ENCODE results near the gene STK38.
"Not testable (repeated sequence)": the region's sequence is repeated elsewhere in the genome, so short reads cannot be mapped to it uniquely, and the experiment has no call there.

STK38 gene

DNA sequence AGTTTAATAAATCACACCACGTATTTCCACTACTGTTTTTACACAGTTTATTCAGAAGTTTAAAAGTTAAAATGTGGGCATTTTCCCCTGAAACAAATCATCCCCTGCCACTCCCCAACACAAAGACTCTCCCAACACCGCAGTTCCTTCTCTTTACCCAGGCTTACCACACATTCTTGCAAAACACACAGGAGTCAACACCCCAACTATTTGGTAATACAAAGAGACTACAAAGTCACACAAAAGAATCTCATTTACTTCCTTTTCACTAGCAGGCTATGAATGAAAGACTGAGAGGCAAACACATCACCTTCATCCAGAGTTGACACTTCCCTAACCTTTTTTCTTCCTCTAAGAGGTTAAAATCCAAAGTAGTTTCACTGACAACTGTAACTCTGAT is 53.4 kb downstream of the STK38 start:
- Histone ChIP-seq H3K9me3 (replicated peaks; ENCODE audit: low read length) (no peaks in the 10 kb centered on the region), H3K27me3 (ENCODE audit: control insufficient read depth, insufficient read depth, low read length) (no peaks in the 10 kb centered on the region), H3K36me3 (ENCODE audit: insufficient read depth, low read length) (peaks cover 56% of the 10 kb centered on the region), H3K9ac (ENCODE audit: low read depth, low read length) (no peak overlapping the region), H3K4me3 (ENCODE audit: low read length) (no peak overlapping the region), H3K4me1 (ENCODE audit: control insufficient read depth, insufficient read depth, low read length) (no peaks in the 10 kb centered on the region), H3K4me2 (ENCODE audit: low read length) (no peak overlapping the region)

DNA sequence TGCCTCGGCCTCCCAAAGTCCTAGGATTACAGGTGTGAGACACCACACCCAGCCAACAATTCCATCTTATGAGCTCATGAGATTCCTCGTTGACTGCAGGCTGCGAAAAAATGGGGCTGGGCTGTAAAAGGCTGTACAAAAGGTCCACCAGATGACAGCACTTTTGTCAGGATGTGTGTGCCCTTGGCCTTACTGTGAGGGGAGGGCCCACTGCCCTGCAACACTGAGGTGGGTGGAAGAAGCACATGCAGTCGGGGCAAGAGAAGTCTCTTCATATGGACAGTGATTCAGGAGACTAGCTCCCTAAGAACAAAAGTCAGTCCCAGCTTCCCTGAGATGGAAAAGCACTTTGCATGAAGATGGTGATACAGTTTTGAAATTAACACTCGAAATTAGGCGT is 54.0 kb downstream of the STK38 start:
- H3K27me3 ChIP-seq (ENCODE audit: control insufficient read depth, insufficient read depth, low read length) = no peaks in the 10 kb centered on the region
- no peak overlapping the region for H3K4me3 ChIP-seq (ENCODE audit: low read length)
- no peak overlapping the region for H3K9ac ChIP-seq (ENCODE audit: low read depth, low read length)
- no peaks in the 10 kb centered on the region for H3K9me3 ChIP-seq (replicated peaks; ENCODE audit: low read length)
- no peak overlapping the region for H3K4me2 ChIP-seq (ENCODE audit: low read length)
- H3K4me1 ChIP-seq (ENCODE audit: control insufficient read depth, insufficient read depth, low read length) = no peaks in the 10 kb centered on the region
- H3K36me3 ChIP-seq (ENCODE audit: insufficient read depth, low read length) = peaks cover 55% of the 10 kb centered on the region

DNA sequence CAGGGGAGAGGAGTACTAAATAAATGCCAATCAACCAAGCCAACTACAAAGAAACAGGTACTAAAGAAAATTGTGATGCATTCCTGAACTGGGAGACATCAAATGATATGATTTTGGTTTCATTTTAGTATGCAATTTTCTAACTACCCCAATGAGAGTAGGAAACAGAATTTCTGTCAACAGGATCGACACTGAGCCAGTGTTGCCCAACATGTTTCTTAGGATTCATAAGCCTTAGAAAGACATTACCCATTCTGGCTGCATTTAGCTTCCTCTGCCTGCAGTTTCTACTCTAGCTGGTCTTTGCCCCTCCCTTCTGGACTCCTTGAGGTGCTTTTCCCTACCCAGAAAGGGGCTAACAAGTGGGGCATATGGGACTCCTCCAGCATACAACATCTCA is 54.7 kb downstream of the STK38 start:
- Histone ChIP-seq H3K4me1 (ENCODE audit: control insufficient read depth, insufficient read depth, low read length) (no peaks in the 10 kb centered on the region), H3K9ac (ENCODE audit: low read depth, low read length) (no peak overlapping the region), H3K4me3 (ENCODE audit: low read length) (no peak overlapping the region), H3K27me3 (ENCODE audit: control insufficient read depth, insufficient read depth, low read length) (no peaks in the 10 kb centered on the region), H3K36me3 (ENCODE audit: insufficient read depth, low read length) (peaks cover 58% of the 10 kb centered on the region), H3K4me2 (ENCODE audit: low read length) (no peak overlapping the region), H3K9me3 (replicated peaks; ENCODE audit: low read length) (no peaks in the 10 kb centered on the region)

DNA sequence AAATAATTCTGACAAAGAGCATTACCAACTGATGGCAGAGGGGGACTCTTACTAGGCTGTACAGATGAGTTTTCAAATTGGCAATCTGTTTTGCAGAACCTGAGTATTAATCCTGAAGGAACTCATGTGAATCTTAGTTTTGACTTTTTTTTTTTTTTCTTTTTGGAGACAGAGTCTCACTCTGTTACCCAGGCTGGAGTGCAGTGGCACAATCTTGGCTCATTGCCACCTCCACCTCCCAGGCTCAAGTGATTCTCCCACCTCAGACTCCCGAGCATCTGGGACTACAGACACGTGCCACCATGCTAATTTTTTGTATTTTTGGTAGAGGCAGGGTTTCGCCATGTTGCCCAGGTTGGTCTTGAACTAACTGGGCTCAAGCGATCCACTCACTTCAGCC is 55.2 kb downstream of the STK38 start:
- no peak overlapping the region for H3K4me3 ChIP-seq (ENCODE audit: low read length)
- no peak overlapping the region for H3K4me2 ChIP-seq (ENCODE audit: low read length)
- no peaks in the 10 kb centered on the region for H3K4me1 ChIP-seq (ENCODE audit: control insufficient read depth, insufficient read depth, low read length)
- H3K9me3 ChIP-seq (replicated peaks; ENCODE audit: low read length) = no peaks in the 10 kb centered on the region
- no peaks in the 10 kb centered on the region for H3K27me3 ChIP-seq (ENCODE audit: control insufficient read depth, insufficient read depth, low read length)
- peaks cover 57% of the 10 kb centered on the region for H3K36me3 ChIP-seq (ENCODE audit: insufficient read depth, low read length)
- no peak overlapping the region for H3K9ac ChIP-seq (ENCODE audit: low read depth, low read length)

DNA sequence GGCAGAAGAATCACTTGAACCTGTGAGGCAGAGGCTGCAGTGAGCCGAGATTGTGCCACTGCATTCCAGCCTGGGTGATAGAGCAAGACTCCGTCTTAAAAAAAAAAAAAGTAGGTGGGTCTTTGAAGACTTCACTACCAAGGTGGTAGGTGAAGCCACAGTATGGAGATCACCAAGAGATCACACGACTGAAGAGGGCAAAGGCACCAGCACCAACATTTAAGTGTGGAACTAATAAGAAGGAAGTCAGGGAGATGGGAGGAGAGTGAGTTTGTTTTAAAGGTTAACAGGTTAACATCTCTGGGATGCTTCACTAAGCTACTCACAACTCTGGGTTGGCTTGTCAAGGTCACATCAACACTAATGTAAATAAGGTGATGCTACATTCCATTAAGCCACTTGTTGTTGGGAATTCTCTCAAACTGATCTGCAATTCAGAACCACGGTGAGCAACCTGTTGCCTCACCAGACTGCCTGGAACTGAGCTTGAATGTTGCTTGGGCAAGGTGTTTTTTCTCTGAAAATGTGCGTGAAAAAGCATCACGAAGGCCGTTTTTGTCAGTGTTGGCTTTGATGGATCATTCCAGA is 55.8 kb downstream of the STK38 start:
- no peak overlapping the region for H3K4me3 ChIP-seq (ENCODE audit: low read length)
- no peaks in the 10 kb centered on the region for H3K27me3 ChIP-seq (ENCODE audit: control insufficient read depth, insufficient read depth, low read length)
- no peak overlapping the region for H3K9ac ChIP-seq (ENCODE audit: low read depth, low read length)
- H3K4me1 ChIP-seq (ENCODE audit: control insufficient read depth, insufficient read depth, low read length) = no peaks in the 10 kb centered on the region
- no peaks in the 10 kb centered on the region for H3K9me3 ChIP-seq (replicated peaks; ENCODE audit: low read length)
- no peak overlapping the region for H3K4me2 ChIP-seq (ENCODE audit: low read length)
- H3K36me3 ChIP-seq (ENCODE audit: insufficient read depth, low read length) = peaks cover 57% of the 10 kb centered on the region

DNA sequence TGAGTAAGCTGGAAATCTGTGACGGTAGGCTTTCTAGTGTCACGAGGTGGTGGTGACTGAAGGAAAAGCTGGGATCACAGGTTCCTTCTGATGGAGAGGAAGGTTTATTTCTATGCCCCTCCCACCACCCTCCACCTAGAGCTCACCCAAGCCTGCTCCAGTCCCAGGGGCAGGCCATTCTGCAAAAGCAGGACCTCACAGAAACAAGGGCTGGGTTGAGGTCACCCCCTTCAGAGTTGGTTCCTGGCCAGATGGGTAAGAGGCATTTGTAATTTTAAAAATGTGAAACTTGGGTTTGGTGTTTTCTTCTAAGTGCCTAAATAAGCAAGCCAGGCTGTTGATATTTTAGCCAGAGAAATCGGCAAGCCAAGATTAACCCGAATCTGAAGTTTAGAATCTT is 57.9 kb downstream of the STK38 start:
- Histone ChIP-seq H3K27me3 (ENCODE audit: control insufficient read depth, insufficient read depth, low read length) (no peaks in the 10 kb centered on the region), H3K9ac (ENCODE audit: low read depth, low read length) (no peak overlapping the region), H3K36me3 (ENCODE audit: insufficient read depth, low read length) (peaks cover 58% of the 10 kb centered on the region)

DNA sequence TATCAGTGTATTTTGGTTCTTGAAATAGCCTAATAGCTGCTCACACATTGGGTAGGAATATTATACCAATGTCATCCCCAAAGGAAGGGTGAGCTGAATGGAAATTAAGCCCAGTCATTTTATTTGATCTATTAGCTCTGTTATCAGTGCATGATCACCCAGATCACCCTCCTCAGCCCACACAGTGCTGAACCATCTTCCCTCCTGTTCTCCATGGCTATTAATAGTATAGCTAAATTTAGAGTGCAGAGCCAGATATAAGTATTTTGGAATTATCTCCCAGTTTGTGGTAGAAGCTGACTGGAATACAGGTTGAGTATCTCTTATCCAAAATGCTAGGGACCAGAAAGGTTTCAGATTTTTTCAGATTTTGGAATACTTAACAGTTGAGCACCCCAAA is 59.1 kb downstream of the STK38 start:
- no peaks in the 10 kb centered on the region for H3K27me3 ChIP-seq (ENCODE audit: control insufficient read depth, insufficient read depth, low read length)
- no peak overlapping the region for H3K4me3 ChIP-seq (ENCODE audit: low read length)
- H3K4me1 ChIP-seq (ENCODE audit: control insufficient read depth, insufficient read depth, low read length) = no peaks in the 10 kb centered on the region
- H3K36me3 ChIP-seq (ENCODE audit: insufficient read depth, low read length) = peaks cover 54% of the 10 kb centered on the region
- H3K9ac ChIP-seq (ENCODE audit: low read depth, low read length) = no peak overlapping the region
- H3K4me2 ChIP-seq (ENCODE audit: low read length) = no peak overlapping the region
- no peaks in the 10 kb centered on the region for H3K9me3 ChIP-seq (replicated peaks; ENCODE audit: low read length)

More for the DNA sequence above, 57.9 kb downstream of the STK38 start:
- Histone ChIP-seq H3K4me1 (ENCODE audit: control insufficient read depth, insufficient read depth, low read length) (no peaks in the 10 kb centered on the region), H3K9me3 (replicated peaks; ENCODE audit: low read length) (no peaks in the 10 kb centered on the region), H3K4me2 (ENCODE audit: low read length) (no peak overlapping the region), H3K4me3 (ENCODE audit: low read length) (no peak overlapping the region)

DNA sequence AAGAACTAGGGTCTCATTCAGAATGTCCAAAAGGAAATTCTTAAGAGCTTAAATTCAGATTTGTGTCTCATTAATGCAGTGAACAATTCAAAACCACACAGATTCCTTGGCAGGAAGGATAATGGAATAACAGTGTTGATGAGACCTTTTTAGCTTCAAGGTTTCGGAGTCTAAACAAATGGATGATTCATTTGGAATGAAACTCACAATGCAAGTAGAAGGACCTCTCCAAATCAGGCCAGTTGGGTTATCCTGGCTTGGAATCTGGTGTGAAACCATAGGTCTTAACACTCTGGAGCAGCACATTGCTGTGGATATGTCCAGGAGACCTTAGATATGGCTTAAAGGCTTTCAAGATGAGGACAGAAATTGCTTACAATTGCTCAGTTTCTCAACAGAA is 59.6 kb downstream of the STK38 start:
- H3K9ac ChIP-seq (ENCODE audit: low read depth, low read length) = no peak overlapping the region
- no peaks in the 10 kb centered on the region for H3K27me3 ChIP-seq (ENCODE audit: control insufficient read depth, insufficient read depth, low read length)
- H3K36me3 ChIP-seq (ENCODE audit: insufficient read depth, low read length) = peaks cover 54% of the 10 kb centered on the region
- H3K4me2 ChIP-seq (ENCODE audit: low read length) = no peak overlapping the region
- no peaks in the 10 kb centered on the region for H3K9me3 ChIP-seq (replicated peaks; ENCODE audit: low read length)
- H3K4me1 ChIP-seq (ENCODE audit: control insufficient read depth, insufficient read depth, low read length) = no peaks in the 10 kb centered on the region
- no peak overlapping the region for H3K4me3 ChIP-seq (ENCODE audit: low read length)

DNA sequence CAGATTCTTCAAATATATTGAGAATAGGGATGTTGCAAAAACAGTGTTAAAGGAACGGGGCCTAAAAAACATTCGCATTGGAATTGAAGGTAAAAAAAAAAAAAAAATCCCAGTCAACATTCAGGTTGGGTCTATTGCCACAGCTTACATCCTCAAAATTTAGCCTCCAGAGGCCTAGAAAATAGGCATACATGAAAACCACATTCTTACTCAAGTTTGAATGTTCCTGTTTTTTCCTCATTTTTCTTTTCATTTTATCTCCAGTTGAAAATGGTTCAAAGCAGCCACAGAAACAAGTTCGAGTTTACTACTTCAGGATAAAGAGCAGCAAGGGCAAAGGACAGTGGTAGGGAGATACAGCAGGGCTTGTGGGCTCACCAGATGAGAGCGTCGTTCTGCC is 62.5 kb downstream of the STK38 start:
- Histone ChIP-seq H3K9ac (ENCODE audit: low read depth, low read length) (no peak overlapping the region), H3K27me3 (ENCODE audit: control insufficient read depth, insufficient read depth, low read length) (no peaks in the 10 kb centered on the region), H3K4me2 (ENCODE audit: low read length) (no peak overlapping the region), H3K9me3 (replicated peaks; ENCODE audit: low read length) (no peaks in the 10 kb centered on the region), H3K36me3 (ENCODE audit: insufficient read depth, low read length) (peaks cover 64% of the 10 kb centered on the region), H3K4me1 (ENCODE audit: control insufficient read depth, insufficient read depth, low read length) (no peaks in the 10 kb centered on the region), H3K4me3 (ENCODE audit: low read length) (no peak overlapping the region)

DNA sequence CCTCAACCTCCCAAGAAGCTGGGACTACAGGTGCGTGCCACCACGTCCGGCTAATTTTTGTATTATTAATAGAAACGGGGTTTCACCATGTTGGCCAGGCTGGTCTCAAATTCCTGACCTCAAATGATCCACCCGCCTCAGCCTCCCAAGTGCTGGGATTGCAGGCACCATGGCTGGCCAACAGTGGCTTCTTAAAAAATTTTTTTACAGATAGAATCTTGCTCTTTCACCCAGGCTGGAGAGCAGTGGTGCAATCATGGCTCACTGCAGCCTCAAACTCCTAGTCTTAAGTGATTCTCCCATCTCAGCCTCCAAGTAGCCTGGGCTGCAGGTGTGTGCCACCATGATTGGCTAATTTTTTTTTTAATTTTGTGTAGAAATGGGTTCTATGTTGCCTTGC is 64.0 kb downstream of the STK38 start:
- not testable (repeated sequence) for H3K4me3 ChIP-seq (ENCODE audit: low read length); H3K9me3 ChIP-seq (replicated peaks; ENCODE audit: low read length); H3K27me3 ChIP-seq (ENCODE audit: control insufficient read depth, insufficient read depth, low read length); H3K4me1 ChIP-seq (ENCODE audit: control insufficient read depth, insufficient read depth, low read length); H3K4me2 ChIP-seq (ENCODE audit: low read length); H3K9ac ChIP-seq (ENCODE audit: low read depth, low read length)
- peaks cover 60% of the 10 kb centered on the region for H3K36me3 ChIP-seq (ENCODE audit: insufficient read depth, low read length)

DNA sequence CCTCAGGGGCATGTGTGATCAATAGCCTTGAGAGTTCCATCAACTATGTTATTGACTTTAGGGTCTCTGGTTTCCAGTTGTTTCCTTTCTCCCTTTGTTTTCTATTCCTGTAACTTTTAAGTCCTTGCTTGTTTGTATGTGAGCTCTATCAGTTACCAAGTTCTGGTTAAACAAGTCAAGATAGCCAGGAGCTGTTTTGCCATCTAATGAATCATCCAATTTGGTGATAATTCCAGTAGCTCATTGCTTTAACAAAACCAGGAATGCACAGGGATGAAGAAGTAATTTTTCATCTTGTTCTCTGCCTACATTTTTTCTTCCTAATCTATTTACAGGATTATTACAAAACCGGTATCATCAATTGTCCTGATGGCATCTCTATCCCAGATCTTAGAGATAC is 68.0 kb downstream of the STK38 start:
- Histone ChIP-seq H3K4me2 (ENCODE audit: low read length) (no peak overlapping the region), H3K27me3 (ENCODE audit: control insufficient read depth, insufficient read depth, low read length) (no peaks in the 10 kb centered on the region), H3K36me3 (ENCODE audit: insufficient read depth, low read length) (peaks cover 33% of the 10 kb centered on the region), H3K9me3 (replicated peaks; ENCODE audit: low read length) (no peaks in the 10 kb centered on the region), H3K4me3 (ENCODE audit: low read length) (no peak overlapping the region), H3K4me1 (ENCODE audit: control insufficient read depth, insufficient read depth, low read length) (no peaks in the 10 kb centered on the region), H3K9ac (ENCODE audit: low read depth, low read length) (no peak overlapping the region)

DNA sequence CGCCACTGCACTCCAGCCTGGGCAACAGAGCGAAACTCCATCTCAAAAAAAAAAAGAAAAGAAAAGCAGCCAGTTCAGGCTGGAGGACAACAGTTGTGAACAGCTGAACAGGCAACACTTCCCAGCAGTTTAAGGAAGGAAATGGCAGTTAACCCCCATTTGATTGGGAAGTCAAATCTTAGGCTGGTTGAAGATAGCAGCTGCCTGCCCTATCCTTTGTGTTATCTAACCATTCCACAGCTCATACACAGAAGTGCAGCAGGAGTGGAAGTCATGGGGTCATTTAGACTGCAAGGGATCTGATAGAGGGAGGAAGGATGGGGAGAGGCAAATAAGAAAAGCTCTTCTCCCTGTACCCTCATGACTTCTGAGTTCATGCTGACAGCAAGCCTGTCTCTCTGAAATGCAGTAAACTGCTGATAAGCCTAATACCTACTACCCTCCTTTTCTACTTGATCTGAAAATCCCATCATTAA is 69.2 kb downstream of the STK38 start:
- Histone ChIP-seq H3K27me3 (ENCODE audit: control insufficient read depth, insufficient read depth, low read length) (no peaks in the 10 kb centered on the region), H3K9ac (ENCODE audit: low read depth, low read length) (no peak overlapping the region), H3K9me3 (replicated peaks; ENCODE audit: low read length) (no peaks in the 10 kb centered on the region), H3K4me1 (ENCODE audit: control insufficient read depth, insufficient read depth, low read length) (no peaks in the 10 kb centered on the region), H3K36me3 (ENCODE audit: insufficient read depth, low read length) (peaks cover 33% of the 10 kb centered on the region), H3K4me3 (ENCODE audit: low read length) (no peak overlapping the region), H3K4me2 (ENCODE audit: low read length) (no peak overlapping the region)
